ENCODE data around the gene NSD2.

DNA sequence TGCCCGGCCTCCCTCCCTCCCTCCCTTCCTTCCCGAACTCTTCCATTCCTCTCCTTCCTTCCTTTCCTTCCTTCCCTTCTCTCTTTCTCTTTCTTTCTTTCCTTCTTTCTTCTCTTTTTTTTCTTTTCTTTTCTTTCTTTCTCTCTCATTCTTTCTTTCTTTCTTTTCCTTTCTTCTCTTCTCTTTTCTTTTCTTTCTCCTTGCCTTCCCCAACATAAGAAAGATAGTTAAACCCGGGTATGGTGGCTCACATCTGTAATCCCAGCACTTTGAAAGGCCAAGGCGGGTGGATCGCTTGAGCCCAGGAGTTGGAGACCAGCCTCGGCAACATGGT, 25.4 kb downstream of the NSD2 start:
- TF ChIP-seq FOXP2 (optimal IDR thresholded peaks at IDR 0.05; ENCODE audit: control extremely low read depth, extremely low read length, insufficient read depth) (no peak), EZH2 (IDR thresholded peaks at IDR 0.05) (no peak), POLR2AphosphoS5 (IDR thresholded peaks at IDR 0.05; ENCODE audit: borderline replicate concordance, low read depth, low read length) (no peak)
